HepG2 (cell line): Measurements from ENCODE around the gene CBLN3. TPM values are rescaled to one million over a fixed set of nuclear protein-coding genes. Genes with fewer than 3 reads are reported as not detected.

Experiments used
- HMG20A ChIP-seq: IDR thresholded peaks from 2 replicates; pipeline ENCODE4 v1.6.1; 2016; ENCODE audit warnings: borderline replicate concordance
- HOXA3 ChIP-seq: sonication (generic); formaldehyde crosslinking; IDR thresholded peaks from 2 replicates; pipeline ENCODE4 v1.5.0; 2020; ENCODE audit warnings: missing genetic modification reagents
- MXD4 ChIP-seq: IDR thresholded peaks from 2 replicates; pipeline ENCODE4 v1.6.1; 2016; ENCODE audit warnings: mild to moderate bottlenecking, missing biosample characterization, missing genetic modification reagents
- NFYB ChIP-seq: sonication (generic); formaldehyde crosslinking; IDR thresholded peaks from 2 replicates; pipeline ENCODE4 v1.4.0; 2020; ENCODE audit warnings: missing genetic modification reagents
- NR1H2 ChIP-seq: sonication (generic); formaldehyde crosslinking; IDR thresholded peaks from 2 replicates; pipeline ENCODE4 v1.8.1; 2022; ENCODE audit warnings: low read depth, missing genetic modification reagents, borderline replicate concordance
- NR2C2 ChIP-seq: sonication (generic); formaldehyde crosslinking; IDR thresholded peaks from 2 replicates; pipeline ENCODE4 v1.4.0; 2020; ENCODE audit warnings: missing genetic modification reagents, mild to moderate bottlenecking, moderate library complexity, borderline replicate concordance
- RBM22 ChIP-seq: fragments of 200-400 bp; formaldehyde crosslinking; optimal IDR thresholded peaks from 2 replicates; pipeline ENCODE3; 2017; ENCODE audit warnings: mild to moderate bottlenecking, low read length, moderate library complexity
- RFXAP ChIP-seq: sonication (generic); formaldehyde crosslinking; IDR thresholded peaks from 2 replicates; pipeline ENCODE4 v1.4.0; 2020; ENCODE audit warnings: missing genetic modification reagents, borderline replicate concordance
- TBX2 ChIP-seq: sonication (generic); formaldehyde crosslinking; IDR thresholded peaks from 2 replicates; pipeline ENCODE4 v1.5.0; 2020; ENCODE audit warnings: missing genetic modification reagents, mild to moderate bottlenecking, borderline replicate concordance
- TOE1 ChIP-seq: sonication (generic); formaldehyde crosslinking; IDR thresholded peaks from 2 replicates; pipeline ENCODE4 v1.4.0; 2020; ENCODE audit warnings: mild to moderate bottlenecking, missing genetic modification reagents
- U2AF1 ChIP-seq: fragments of 200-400 bp; formaldehyde crosslinking; optimal IDR thresholded peaks from 2 replicates; pipeline ENCODE3; 2017; ENCODE audit warnings: mild to moderate bottlenecking, low read depth, low read length
- XBP1 ChIP-seq: sonication (generic); formaldehyde crosslinking; IDR thresholded peaks from 2 replicates; pipeline ENCODE4 v1.5.0; 2020; ENCODE audit warnings: missing genetic modification reagents
- ZKSCAN1 ChIP-seq: fragments of 150-350 bp; IDR thresholded peaks from 2 replicates; pipeline ENCODE4 v1.6.1; 2014; ENCODE audit warnings: low read length
- polyA plus RNA-seq, 8 experiments: library from polyadenylated mRNA; depleted of rRNA in 3 of 8; stranded (reverse) in 7 of 8; unstranded in 1 of 8; fragments of >200 nt; fragmentation: Illumina TruSeq in 4 of 8; extraction: Trizol in 4 of 8; gene quantifications; 2 replicates each; pipeline versions ENCODE4 v1.2.1 to v1.2.3, GENCODE V29; 2011 to 2016; ENCODE audit warnings: low read depth in 4 of 8, missing spikeins in 1 of 8, mixed read lengths in 1 of 8; ENCODE audit not compliant: insufficient read depth in 1 of 8
- total RNA-seq, 5 experiments: library from RNA; depleted of rRNA; stranded (reverse); fragments of >200 nt; fragmentation: Illumina TruSeq; extraction: Trizol; gene quantifications; 2 replicates each; pipeline ENCODE4 v1.2.3, GENCODE V29; 2016; ENCODE audit warnings: low read depth in 1 of 5
- TF ChIP-seq, protein P1 (sequence below): sonication (generic); formaldehyde crosslinking; IDR thresholded peaks from 2 replicates; pipeline ENCODE4 v1.5.0; 2020; ENCODE audit warnings: missing genetic modification reagents
- TF ChIP-seq, protein P2 (sequence below), 2 experiments: fragments of 450-650 bp in 1 of 2; sonication (generic) in 1 of 2; formaldehyde crosslinking in 1 of 2; IDR thresholded peaks; 2 replicates each; pipeline versions ENCODE4 v1.6.1 to v1.8.0; 2016 to 2022; ENCODE audit warnings: antibody characterized with exemption in 1 of 2, mild to moderate bottlenecking in 1 of 2, missing genetic modification reagents in 1 of 2

The CBLN3 gene
- total and polyA plus RNA-seq, 2 of the 13 experiments (the other 11 are each of a cell fraction or from before 2014, with no cell fraction given), result 0.66 to 0.98 TPM

DNA sequence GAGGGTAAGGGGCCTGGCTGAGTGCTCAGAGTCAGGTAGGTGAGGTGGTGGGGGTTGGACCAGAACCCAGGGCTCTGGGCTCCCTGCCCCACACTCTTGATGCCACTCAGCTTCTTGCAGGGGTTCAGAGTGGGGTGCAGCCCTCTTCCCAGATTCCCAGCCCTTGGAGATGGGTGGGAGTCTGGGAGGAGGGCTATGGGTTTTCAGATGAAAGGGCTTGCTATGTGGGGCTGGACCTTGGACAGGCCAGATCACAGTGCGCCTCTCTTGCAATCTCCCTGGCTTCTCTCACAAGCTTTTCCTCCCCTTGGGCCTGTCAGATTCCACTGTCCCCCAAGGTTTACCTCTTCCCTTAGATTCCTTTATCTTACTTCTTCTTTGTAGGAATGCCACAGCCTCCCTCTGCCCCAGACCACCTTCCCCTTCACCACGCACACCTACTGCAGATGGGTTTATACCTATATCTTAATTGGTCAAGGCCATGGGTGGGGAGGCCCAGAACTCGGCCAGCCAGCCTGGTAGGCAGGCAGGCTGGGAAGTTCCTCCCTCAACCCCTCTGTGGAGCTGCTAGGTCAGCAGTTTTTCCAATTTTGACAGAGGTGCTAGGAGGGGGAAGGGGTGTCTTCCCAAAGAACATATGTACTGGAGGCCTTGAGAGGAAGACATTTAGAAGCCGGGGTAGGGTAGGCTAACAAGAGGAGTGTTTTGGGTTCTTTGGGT is 29.3 kb downstream of the CBLN3 start (continued):
- TF ChIP-seq ZKSCAN1 (no peak), RFXAP (CRISPR knock-in tag) (no peak), TOE1 (CRISPR knock-in tag) (no peak), U2AF1 (no peak), NR2C2 (CRISPR knock-in tag) (no peak), TBX2 (CRISPR knock-in tag) (no peak), HOXA3 (CRISPR knock-in tag) (no peak), NR1H2 (CRISPR knock-in tag) (no peak), XBP1 (no peak), MXD4 (CRISPR knock-in tag) (no peak), RBM22 (no peak), NFYB (CRISPR knock-in tag) (no peak), HMG20A (CRISPR knock-in tag) (no peak)
- TF ChIP-seq, protein P1, sequence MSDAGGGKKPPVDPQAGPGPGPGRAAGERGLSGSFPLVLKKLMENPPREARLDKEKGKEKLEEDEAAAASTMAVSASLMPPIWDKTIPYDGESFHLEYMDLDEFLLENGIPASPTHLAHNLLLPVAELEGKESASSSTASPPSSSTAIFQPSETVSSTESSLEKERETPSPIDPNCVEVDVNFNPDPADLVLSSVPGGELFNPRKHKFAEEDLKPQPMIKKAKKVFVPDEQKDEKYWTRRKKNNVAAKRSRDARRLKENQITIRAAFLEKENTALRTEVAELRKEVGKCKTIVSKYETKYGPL (CRISPR knock-in tag), result no peak
- TF ChIP-seq, protein P2, sequence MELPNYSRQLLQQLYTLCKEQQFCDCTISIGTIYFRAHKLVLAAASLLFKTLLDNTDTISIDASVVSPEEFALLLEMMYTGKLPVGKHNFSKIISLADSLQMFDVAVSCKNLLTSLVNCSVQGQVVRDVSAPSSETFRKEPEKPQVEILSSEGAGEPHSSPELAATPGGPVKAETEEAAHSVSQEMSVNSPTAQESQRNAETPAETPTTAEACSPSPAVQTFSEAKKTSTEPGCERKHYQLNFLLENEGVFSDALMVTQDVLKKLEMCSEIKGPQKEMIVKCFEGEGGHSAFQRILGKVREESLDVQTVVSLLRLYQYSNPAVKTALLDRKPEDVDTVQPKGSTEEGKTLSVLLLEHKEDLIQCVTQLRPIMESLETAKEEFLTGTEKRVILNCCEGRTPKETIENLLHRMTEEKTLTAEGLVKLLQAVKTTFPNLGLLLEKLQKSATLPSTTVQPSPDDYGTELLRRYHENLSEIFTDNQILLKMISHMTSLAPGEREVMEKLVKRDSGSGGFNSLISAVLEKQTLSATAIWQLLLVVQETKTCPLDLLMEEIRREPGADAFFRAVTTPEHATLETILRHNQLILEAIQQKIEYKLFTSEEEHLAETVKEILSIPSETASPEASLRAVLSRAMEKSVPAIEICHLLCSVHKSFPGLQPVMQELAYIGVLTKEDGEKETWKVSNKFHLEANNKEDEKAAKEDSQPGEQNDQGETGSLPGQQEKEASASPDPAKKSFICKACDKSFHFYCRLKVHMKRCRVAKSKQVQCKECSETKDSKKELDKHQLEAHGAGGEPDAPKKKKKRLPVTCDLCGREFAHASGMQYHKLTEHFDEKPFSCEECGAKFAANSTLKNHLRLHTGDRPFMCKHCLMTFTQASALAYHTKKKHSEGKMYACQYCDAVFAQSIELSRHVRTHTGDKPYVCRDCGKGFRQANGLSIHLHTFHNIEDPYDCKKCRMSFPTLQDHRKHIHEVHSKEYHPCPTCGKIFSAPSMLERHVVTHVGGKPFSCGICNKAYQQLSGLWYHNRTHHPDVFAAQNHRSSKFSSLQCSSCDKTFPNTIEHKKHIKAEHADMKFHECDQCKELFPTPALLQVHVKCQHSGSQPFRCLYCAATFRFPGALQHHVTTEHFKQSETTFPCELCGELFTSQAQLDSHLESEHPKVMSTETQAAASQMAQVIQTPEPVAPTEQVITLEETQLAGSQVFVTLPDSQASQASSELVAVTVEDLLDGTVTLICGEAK (IDR thresholded peaks at IDR 0.05), result no peak
- TF ChIP-seq, protein P2 (CRISPR knock-in tag; IDR thresholded peaks at IDR 0.05), result no peak
